Liver (tissue), 9 donors: ENCODE data around the gene LNX2. TPM values are rescaled to one million over a fixed set of nuclear protein-coding genes. Genes with fewer than 3 reads are reported as not detected.

Experiments
- DNase-seq: peaks from one replicate; pipeline ENCODE4 v3.0.0-alpha.2; 2017; ENCODE audit warnings: low spot score
- H3K27ac ChIP-seq, 2 donors: one replicate each; pipeline ENCODE4 v1.7.0; 2013; ENCODE audit warnings: inconsistent platforms in 2 of 2, low read length in 2 of 2, control low read depth in 1 of 2, low read depth in 1 of 2, mild to moderate bottlenecking in 1 of 2
- H3K27me3 ChIP-seq, 4 donors: one replicate each; pipeline versions ENCODE4 v1.6.1 to v1.7.0; 2013; ENCODE audit warnings: low read length in 3 of 4, inconsistent platforms in 1 of 4, mild to moderate bottlenecking in 1 of 4, moderate library complexity in 1 of 4; ENCODE audit not compliant: control insufficient read depth in 4 of 4, insufficient read depth in 4 of 4
- H3K36me3 ChIP-seq, 4 donors: one replicate each; pipeline versions ENCODE4 v1.6.1 to v1.7.0; 2013; ENCODE audit warnings: low read length in 3 of 4, mild to moderate bottlenecking in 3 of 4, low read depth in 1 of 4, moderate library complexity in 1 of 4; ENCODE audit not compliant: control insufficient read depth in 4 of 4, insufficient read depth in 3 of 4
- H3K4me1 ChIP-seq, 4 donors: one replicate each; pipeline versions ENCODE4 v1.6.1 to v1.7.0; 2013; ENCODE audit warnings: low read length in 3 of 4, mild to moderate bottlenecking in 3 of 4, moderate library complexity in 1 of 4; ENCODE audit not compliant: control insufficient read depth in 4 of 4, insufficient read depth in 4 of 4
- H3K4me3 ChIP-seq, 3 donors: one replicate each; pipeline versions ENCODE4 v1.6.1 to v1.7.0; 2013; ENCODE audit warnings: low read length in 3 of 3, control low read depth in 1 of 3, low read depth in 1 of 3, mild to moderate bottlenecking in 1 of 3
- H3K9ac ChIP-seq, 2 donors: one replicate each; pipeline ENCODE4 v1.7.0; 2013; ENCODE audit warnings: low read length in 2 of 2, mild to moderate bottlenecking in 2 of 2, moderate library complexity in 2 of 2, control low read depth in 1 of 2, low read depth in 1 of 2
- H3K9me3 ChIP-seq, 4 donors: one replicate each; pipeline versions ENCODE4 v1.6.1 to v1.7.0; 2013; ENCODE audit warnings: low read length in 3 of 4; ENCODE audit not compliant: control insufficient read depth in 4 of 4
- EGR1 ChIP-seq, 2 donors: IDR thresholded peaks; 2 replicates each; pipeline ENCODE4 v1.6.1; 2016 to 2018; ENCODE audit warnings: antibody characterized with exemption in 2 of 2, low read depth in 2 of 2
- FOXA1 ChIP-seq: IDR thresholded peaks from 2 replicates; pipeline ENCODE4 v1.6.1; 2016; ENCODE audit warnings: antibody characterized with exemption
- FOXA2 ChIP-seq: IDR thresholded peaks from 2 replicates; pipeline ENCODE4 v1.6.1; 2016; ENCODE audit warnings: antibody characterized with exemption
- GABPA ChIP-seq, 2 donors: IDR thresholded peaks in 1 of 2; conservative IDR thresholded peaks in 1 of 2; 2 replicates each; pipeline ENCODE4 v1.6.1; 2016; ENCODE audit warnings: antibody characterized with exemption in 2 of 2, mild to moderate bottlenecking in 1 of 2, moderate library complexity in 1 of 2
- HNF4A ChIP-seq, 2 donors: conservative IDR thresholded peaks; 2 replicates each; pipeline ENCODE4 v1.6.1; 2016; ENCODE audit warnings: antibody characterized with exemption in 2 of 2, mild to moderate bottlenecking in 2 of 2
- HNF4G ChIP-seq: IDR thresholded peaks from 2 replicates; pipeline ENCODE4 v1.6.1; 2016; ENCODE audit warnings: antibody characterized with exemption
- NR2F2 ChIP-seq: IDR thresholded peaks from 2 replicates; pipeline ENCODE4 v1.6.1; 2016; ENCODE audit warnings: antibody characterized with exemption
- RAD21 ChIP-seq, 2 donors: IDR thresholded peaks; 2 replicates each; pipeline ENCODE4 v1.6.1; 2016; ENCODE audit warnings: antibody characterized with exemption in 2 of 2, mild to moderate bottlenecking in 2 of 2
- RXRA ChIP-seq, 2 donors: IDR thresholded peaks; 2 replicates each; pipeline ENCODE4 v1.6.1; 2017 to 2018; ENCODE audit warnings: antibody characterized with exemption in 2 of 2, mild to moderate bottlenecking in 1 of 2
- SP1 ChIP-seq: IDR thresholded peaks from 2 replicates; pipeline ENCODE4 v1.6.1; 2018; ENCODE audit warnings: antibody characterized with exemption, mild to moderate bottlenecking
- TAF1 ChIP-seq: conservative IDR thresholded peaks from 2 replicates; pipeline ENCODE4 v1.6.1; 2016; ENCODE audit warnings: antibody characterized with exemption, mild to moderate bottlenecking
- YY1 ChIP-seq: IDR thresholded peaks from 2 replicates; pipeline ENCODE4 v1.6.1; 2016; ENCODE audit warnings: antibody characterized with exemption, mild to moderate bottlenecking
- WGBS: extraction: QIAGEN DNeasy Blood & Tissue Kit; methylation state at CpG from one replicate; pipeline ENCODE4 v1.1.7; 2013; 5-methylcytosine and 5-hydroxymethylcytosine counted together
- polyA plus RNA-seq, 2 donors: library from polyadenylated mRNA; stranded (reverse) in 1 of 2; unstranded in 1 of 2; fragments of 200-250 nt in 1 of 2; fragments of >200 nt in 1 of 2; fragmentation: Nextera tagmentation in 1 of 2; extraction: Ambion mirVana in 1 of 2; gene quantifications; one replicate each; pipeline versions ENCODE4 v1.2.1 to v1.2.3, GENCODE V29; 2013 to 2015
- total RNA-seq, 2 donors: library from RNA; depleted of rRNA; stranded (reverse); fragments of >200 nt; gene quantifications; one replicate each; pipeline ENCODE4 v1.2.3, GENCODE V29; 2014
- TF ChIP-seq, protein P1 (sequence below): IDR thresholded peaks from 2 replicates; pipeline ENCODE4 v1.6.1; 2016; ENCODE audit warnings: antibody characterized with exemption
- TF ChIP-seq, protein P2 (sequence below): IDR thresholded peaks from 2 replicates; pipeline ENCODE4 v1.6.1; 2016; ENCODE audit warnings: antibody characterized with exemption
- TF ChIP-seq, protein P3 (sequence below): IDR thresholded peaks from 2 replicates; pipeline ENCODE4 v1.6.1; 2016; ENCODE audit warnings: antibody characterized with exemption
- TF ChIP-seq, protein P4 (sequence below): IDR thresholded peaks from 2 replicates; pipeline ENCODE4 v1.6.1; 2016; ENCODE audit warnings: antibody characterized with exemption, mild to moderate bottlenecking
- TF ChIP-seq, protein P5 (sequence below): fragments of 150-350 bp; IDR thresholded peaks from 2 replicates; pipeline ENCODE4 v1.5.1; 2017; ENCODE audit warnings: improper control_type of control experiment, low read depth, low read length; ENCODE audit not compliant: missing input control
- donor health status: healthy.
- donor health status: healthy.
- donor health status: healthy.
- donor health status: healthy.
- donor health status: healthy.

Gene LNX2
- total and polyA plus RNA-seq, 4 donors: 6.2 to 25.9 (median 13.3) TPM

DNA sequence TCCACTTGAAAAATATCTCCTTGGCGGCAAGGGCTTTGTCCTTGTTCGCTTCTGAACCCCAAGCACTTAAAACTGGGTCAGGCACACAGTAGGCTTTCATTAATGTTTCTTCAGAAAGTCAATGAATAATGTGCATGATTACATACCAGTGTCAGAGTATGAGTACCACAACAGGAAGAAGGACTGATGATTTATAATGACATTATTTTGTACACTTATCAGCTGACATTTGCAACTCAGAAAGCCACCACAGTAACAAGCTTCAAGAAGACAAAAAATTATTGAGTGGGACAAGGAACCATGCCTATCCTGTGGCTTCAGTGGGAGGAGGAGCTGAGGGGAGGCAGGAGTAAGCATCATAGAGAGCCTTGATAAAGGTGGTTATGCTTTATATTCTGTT is 11.3 kb upstream of the LNX2 start:
- Histone ChIP-seq H3K27me3 (no peaks in the 10 kb centered on the region), H3K9me3 (no peaks in the 10 kb centered on the region), H3K4me3 (no peak overlapping the region), H3K36me3 (no peaks in the 10 kb centered on the region), H3K27ac (no peak overlapping the region), H3K9ac (no peak overlapping the region), H3K4me1 (peaks cover 0 to 1% (median under 1%) of the 10 kb centered on the region in 4 donors)
- TF ChIP-seq EGR1 (IDR thresholded peaks at IDR 0.05; ENCODE audit: low read depth in 2 of 2) (no peak), NR2F2 (no peak), SP1 (no peak), HNF4A (conservative IDR thresholded peaks at IDR 0.05) (no peak), FOXA2 (no peak), GABPA (IDR thresholded peaks at IDR 0.05 in 1 of 2, conservative IDR thresholded peaks at IDR 0.05 in 1 of 2) (no peak), FOXA1 (no peak)
- TF ChIP-seq, protein P1, sequence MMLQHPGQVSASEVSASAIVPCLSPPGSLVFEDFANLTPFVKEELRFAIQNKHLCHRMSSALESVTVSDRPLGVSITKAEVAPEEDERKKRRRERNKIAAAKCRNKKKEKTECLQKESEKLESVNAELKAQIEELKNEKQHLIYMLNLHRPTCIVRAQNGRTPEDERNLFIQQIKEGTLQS: no peak
- TF ChIP-seq, protein P2, sequence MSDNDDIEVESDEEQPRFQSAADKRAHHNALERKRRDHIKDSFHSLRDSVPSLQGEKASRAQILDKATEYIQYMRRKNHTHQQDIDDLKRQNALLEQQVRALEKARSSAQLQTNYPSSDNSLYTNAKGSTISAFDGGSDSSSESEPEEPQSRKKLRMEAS: no peak
- TF ChIP-seq, protein P3, sequence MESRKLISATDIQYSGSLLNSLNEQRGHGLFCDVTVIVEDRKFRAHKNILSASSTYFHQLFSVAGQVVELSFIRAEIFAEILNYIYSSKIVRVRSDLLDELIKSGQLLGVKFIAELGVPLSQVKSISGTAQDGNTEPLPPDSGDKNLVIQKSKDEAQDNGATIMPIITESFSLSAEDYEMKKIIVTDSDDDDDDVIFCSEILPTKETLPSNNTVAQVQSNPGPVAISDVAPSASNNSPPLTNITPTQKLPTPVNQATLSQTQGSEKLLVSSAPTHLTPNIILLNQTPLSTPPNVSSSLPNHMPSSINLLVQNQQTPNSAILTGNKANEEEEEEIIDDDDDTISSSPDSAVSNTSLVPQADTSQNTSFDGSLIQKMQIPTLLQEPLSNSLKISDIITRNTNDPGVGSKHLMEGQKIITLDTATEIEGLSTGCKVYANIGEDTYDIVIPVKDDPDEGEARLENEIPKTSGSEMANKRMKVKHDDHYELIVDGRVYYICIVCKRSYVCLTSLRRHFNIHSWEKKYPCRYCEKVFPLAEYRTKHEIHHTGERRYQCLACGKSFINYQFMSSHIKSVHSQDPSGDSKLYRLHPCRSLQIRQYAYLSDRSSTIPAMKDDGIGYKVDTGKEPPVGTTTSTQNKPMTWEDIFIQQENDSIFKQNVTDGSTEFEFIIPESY: no peak
- TF ChIP-seq, protein P4, sequence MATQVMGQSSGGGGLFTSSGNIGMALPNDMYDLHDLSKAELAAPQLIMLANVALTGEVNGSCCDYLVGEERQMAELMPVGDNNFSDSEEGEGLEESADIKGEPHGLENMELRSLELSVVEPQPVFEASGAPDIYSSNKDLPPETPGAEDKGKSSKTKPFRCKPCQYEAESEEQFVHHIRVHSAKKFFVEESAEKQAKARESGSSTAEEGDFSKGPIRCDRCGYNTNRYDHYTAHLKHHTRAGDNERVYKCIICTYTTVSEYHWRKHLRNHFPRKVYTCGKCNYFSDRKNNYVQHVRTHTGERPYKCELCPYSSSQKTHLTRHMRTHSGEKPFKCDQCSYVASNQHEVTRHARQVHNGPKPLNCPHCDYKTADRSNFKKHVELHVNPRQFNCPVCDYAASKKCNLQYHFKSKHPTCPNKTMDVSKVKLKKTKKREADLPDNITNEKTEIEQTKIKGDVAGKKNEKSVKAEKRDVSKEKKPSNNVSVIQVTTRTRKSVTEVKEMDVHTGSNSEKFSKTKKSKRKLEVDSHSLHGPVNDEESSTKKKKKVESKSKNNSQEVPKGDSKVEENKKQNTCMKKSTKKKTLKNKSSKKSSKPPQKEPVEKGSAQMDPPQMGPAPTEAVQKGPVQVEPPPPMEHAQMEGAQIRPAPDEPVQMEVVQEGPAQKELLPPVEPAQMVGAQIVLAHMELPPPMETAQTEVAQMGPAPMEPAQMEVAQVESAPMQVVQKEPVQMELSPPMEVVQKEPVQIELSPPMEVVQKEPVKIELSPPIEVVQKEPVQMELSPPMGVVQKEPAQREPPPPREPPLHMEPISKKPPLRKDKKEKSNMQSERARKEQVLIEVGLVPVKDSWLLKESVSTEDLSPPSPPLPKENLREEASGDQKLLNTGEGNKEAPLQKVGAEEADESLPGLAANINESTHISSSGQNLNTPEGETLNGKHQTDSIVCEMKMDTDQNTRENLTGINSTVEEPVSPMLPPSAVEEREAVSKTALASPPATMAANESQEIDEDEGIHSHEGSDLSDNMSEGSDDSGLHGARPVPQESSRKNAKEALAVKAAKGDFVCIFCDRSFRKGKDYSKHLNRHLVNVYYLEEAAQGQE: no peak
- no peak for DNase-seq
- 98% methylated on average over 2 of the region's 2 CpGs for WGBS

DNA sequence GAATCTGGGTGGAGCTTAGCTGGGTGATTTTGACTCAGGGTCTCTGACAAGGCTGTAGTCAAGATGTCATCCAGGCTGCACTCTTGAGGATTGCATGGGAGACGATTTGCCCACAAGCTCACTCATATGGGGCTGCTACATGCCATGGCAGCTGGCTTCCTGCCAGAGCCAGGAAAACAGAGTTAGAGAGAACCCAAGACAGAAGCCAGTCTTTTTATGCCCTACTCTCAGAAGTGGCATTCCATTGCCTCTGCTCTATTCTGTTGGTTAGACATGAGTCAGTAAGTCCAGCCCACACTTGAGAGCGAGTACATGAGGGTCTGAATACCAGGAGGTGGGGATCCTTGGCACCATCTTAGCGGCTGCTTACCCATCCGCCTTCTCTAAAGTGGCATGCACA is 10.8 kb upstream of the LNX2 start:
- H3K9ac ChIP-seq: no peak overlapping the region
- H3K27me3 ChIP-seq: no peaks in the 10 kb centered on the region
- H3K4me1 ChIP-seq: no peaks in the 10 kb centered on the region
- no peaks in the 10 kb centered on the region for H3K36me3 ChIP-seq
- no peak overlapping the region for H3K27ac ChIP-seq
- 98% methylated on average over 4 of the region's 4 CpGs for WGBS
- H3K4me3 ChIP-seq: no peak overlapping the region
- no peaks in the 10 kb centered on the region for H3K9me3 ChIP-seq
- no peak for DNase-seq
- TF ChIP-seq, protein P2: no peak
- TF ChIP-seq FOXA1: no peak
- TF ChIP-seq, protein P1: no peak
- no peak for TF ChIP-seq GABPA (IDR thresholded peaks at IDR 0.05 in 1 of 2, conservative IDR thresholded peaks at IDR 0.05 in 1 of 2)
- no peak for TF ChIP-seq HNF4G
- no peak for TF ChIP-seq TAF1
- TF ChIP-seq NR2F2: no peak
- TF ChIP-seq, protein P5, sequence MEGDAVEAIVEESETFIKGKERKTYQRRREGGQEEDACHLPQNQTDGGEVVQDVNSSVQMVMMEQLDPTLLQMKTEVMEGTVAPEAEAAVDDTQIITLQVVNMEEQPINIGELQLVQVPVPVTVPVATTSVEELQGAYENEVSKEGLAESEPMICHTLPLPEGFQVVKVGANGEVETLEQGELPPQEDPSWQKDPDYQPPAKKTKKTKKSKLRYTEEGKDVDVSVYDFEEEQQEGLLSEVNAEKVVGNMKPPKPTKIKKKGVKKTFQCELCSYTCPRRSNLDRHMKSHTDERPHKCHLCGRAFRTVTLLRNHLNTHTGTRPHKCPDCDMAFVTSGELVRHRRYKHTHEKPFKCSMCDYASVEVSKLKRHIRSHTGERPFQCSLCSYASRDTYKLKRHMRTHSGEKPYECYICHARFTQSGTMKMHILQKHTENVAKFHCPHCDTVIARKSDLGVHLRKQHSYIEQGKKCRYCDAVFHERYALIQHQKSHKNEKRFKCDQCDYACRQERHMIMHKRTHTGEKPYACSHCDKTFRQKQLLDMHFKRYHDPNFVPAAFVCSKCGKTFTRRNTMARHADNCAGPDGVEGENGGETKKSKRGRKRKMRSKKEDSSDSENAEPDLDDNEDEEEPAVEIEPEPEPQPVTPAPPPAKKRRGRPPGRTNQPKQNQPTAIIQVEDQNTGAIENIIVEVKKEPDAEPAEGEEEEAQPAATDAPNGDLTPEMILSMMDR: no peak
- no peak for TF ChIP-seq YY1
- TF ChIP-seq, protein P4: no peak
- no peak for TF ChIP-seq RXRA (IDR thresholded peaks at IDR 0.05)
- no peak for TF ChIP-seq FOXA2
- TF ChIP-seq SP1: no peak
- TF ChIP-seq, protein P3: no peak
- no peak for TF ChIP-seq RAD21 (IDR thresholded peaks at IDR 0.05)
- no peak for TF ChIP-seq HNF4A (conservative IDR thresholded peaks at IDR 0.05)
- no peak for TF ChIP-seq EGR1 (IDR thresholded peaks at IDR 0.05; ENCODE audit: low read depth in 2 of 2)
